ENCODE data around the gene USP3. TPM values are rescaled to one million over a fixed set of nuclear protein-coding genes. Genes with fewer than 3 reads are reported as not detected.
A peak's percentile ranks its signal among the peaks of the same experiment; 100 is the strongest.

Gene USP3
- total and polyA plus RNA-seq, 2 donors (not counting 3 experiments of a cell fraction or from before 2014, with no cell fraction given): 18.8 to 52.4 TPM

DNA sequence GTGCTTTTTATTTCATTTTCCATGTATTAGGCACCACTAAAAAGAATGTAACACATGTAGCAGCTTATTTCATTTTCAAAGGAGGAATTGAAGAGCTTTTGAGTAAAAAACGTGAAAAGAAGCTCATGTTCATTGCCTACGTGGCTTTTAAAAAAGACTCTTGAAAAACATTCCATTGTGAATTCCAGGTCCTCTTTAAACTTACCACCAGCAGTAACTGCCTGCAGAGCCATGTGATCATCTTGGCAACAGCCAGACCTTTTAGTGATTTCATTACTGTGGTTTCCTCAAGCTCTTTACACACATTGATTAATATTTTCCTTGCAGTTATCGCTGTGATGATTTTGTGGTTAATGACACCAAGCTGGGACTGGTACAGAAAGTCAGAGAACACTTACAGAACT is 49.0 kb downstream of the USP3 start:
- Histone ChIP-seq H4K20me1 (replicated peaks; ENCODE audit: control insufficient read depth, extremely low read depth, insufficient read depth, low read length) (no peaks in the 10 kb centered on the region), H3K9ac (replicated peaks; ENCODE audit: extremely low read depth, insufficient read depth, low read length) (peak overlapping the region; percentile 46), H3K79me2 (ENCODE audit: control insufficient read depth, insufficient read depth, low read length) (peaks cover 20% of the 10 kb centered on the region), H3K9me3 (replicated peaks; ENCODE audit: control insufficient read depth, insufficient read depth, low read length) (no peaks in the 10 kb centered on the region), H2AFZ (ENCODE audit: low read depth, low read length) (no peak overlapping the region), H3K27me3 (ENCODE audit: control insufficient read depth in 2 of 2, insufficient read depth in 2 of 2, low read length in 2 of 2) (no peaks in the 10 kb centered on the region), H3K4me3 (replicated peaks in 1 of 3; ENCODE audit: insufficient read depth in 1 of 3, low read depth in 1 of 3, low read length in 3 of 3) (no peak overlapping the region), H3K9me1 (replicated peaks; ENCODE audit: control insufficient read depth, extremely low read depth, insufficient read depth, low read length) (no peaks in the 10 kb centered on the region), H3K4me2 (ENCODE audit: insufficient read depth, low read length) (peak overlapping the region; percentile 61), H3K27ac (ENCODE audit: insufficient read depth, low read depth, low read length) (peak overlapping the region; percentile 50), H3K4me1 (ENCODE audit: control insufficient read depth, extremely low read depth, insufficient read depth, low read length) (peaks cover 15% of the 10 kb centered on the region), H3K36me3 (ENCODE audit: control insufficient read depth in 2 of 2, extremely low read depth in 1 of 2, insufficient read depth in 2 of 2, low read length in 2 of 2) (peaks cover 0 to 3% of the 10 kb centered on the region in 2 experiments)
- ChIA-PET CTCF (interaction anchor here (0.7 to 2.5 kb wide), 22 partner anchors 9 to 265 kb away, joined by 3 to 16 read pairs (median 4); partner anchors contain the start of gene USP3), POLR2A (interaction anchor here (0.5 to 1.1 kb wide), 3 partner anchors 9 to 1554 kb away, joined by 3 to 4 read pairs (median 3); no protein-coding TSS in a partner anchor)
- BruUV-seq (replicated peaks): no TSS peak
- peak; percentile 89 for DNase-seq (ENCODE audit: low read depth, low spot score)
- peak; percentile 49 for TF ChIP-seq POLR2AphosphoS5 (IDR thresholded peaks at IDR 0.05; ENCODE audit: insufficient read depth, low read depth, low read length)
- TF ChIP-seq POLR2A (IDR thresholded peaks at IDR 0.05; ENCODE audit: low read depth, low read length): no peak
- dilution Hi-C loops (cut with MboI; ENCODE audit: extremely low pct_ligation_motif_present, low sequenced_read_pairs) (no loop called here), intact Hi-C loops (cut with micrococcal nuclease) (loop anchor here (2.0 kb wide), 1 partner anchor 49 kb away; the partner anchor contains the start of gene USP3)
- FAIRE-seq: peak; percentile 95

GRCh38 chr15:63554337-63554927 is 50.0 kb downstream of the USP3 start:
- intact Hi-C loops (cut with micrococcal nuclease): no loop called here
- no peak overlapping the region for H3K4me2 ChIP-seq (ENCODE audit: insufficient read depth, low read length)

More at GRCh38 chr15:63554337-63554927, 50.0 kb downstream of the USP3 start:
- Histone ChIP-seq H3K79me2 (ENCODE audit: control insufficient read depth, insufficient read depth, low read length) (peaks cover 20% of the 10 kb centered on the region), H2AFZ (ENCODE audit: low read depth, low read length) (no peak overlapping the region), H4K20me1 (replicated peaks; ENCODE audit: control insufficient read depth, extremely low read depth, insufficient read depth, low read length) (no peaks in the 10 kb centered on the region), H3K27ac (ENCODE audit: insufficient read depth, low read depth, low read length) (no peak overlapping the region), H3K27me3 (ENCODE audit: control insufficient read depth in 2 of 2, insufficient read depth in 2 of 2, low read length in 2 of 2) (no peaks in the 10 kb centered on the region), H3K4me1 (ENCODE audit: control insufficient read depth, extremely low read depth, insufficient read depth, low read length) (peaks cover 15% of the 10 kb centered on the region), H3K9me3 (replicated peaks; ENCODE audit: control insufficient read depth, insufficient read depth, low read length) (no peaks in the 10 kb centered on the region), H3K36me3 (ENCODE audit: control insufficient read depth in 2 of 2, extremely low read depth in 1 of 2, insufficient read depth in 2 of 2, low read length in 2 of 2) (peaks cover 0 to 3% of the 10 kb centered on the region in 2 experiments), H3K9me1 (replicated peaks; ENCODE audit: control insufficient read depth, extremely low read depth, insufficient read depth, low read length) (no peaks in the 10 kb centered on the region), H3K4me3 (replicated peaks in 1 of 3; ENCODE audit: insufficient read depth in 1 of 3, low read depth in 1 of 3, low read length in 3 of 3) (no peak overlapping the region), H3K9ac (replicated peaks; ENCODE audit: extremely low read depth, insufficient read depth, low read length) (no peak overlapping the region)
- CTCF ChIA-PET: interaction anchor here (1.0 to 2.5 kb wide), 6 partner anchors 11 to 67 kb away, joined by 3 to 16 read pairs (median 12); partner anchors contain the start of gene USP3
- POLR2A ChIA-PET: no interaction called here
- dilution Hi-C loops (cut with MboI; ENCODE audit: extremely low pct_ligation_motif_present, low sequenced_read_pairs): no loop called here
- FAIRE-seq (no peak), DNase-seq (ENCODE audit: low read depth, low spot score) (no peak)
- no TSS peak for BruUV-seq (replicated peaks)
- TF ChIP-seq, protein P1, sequence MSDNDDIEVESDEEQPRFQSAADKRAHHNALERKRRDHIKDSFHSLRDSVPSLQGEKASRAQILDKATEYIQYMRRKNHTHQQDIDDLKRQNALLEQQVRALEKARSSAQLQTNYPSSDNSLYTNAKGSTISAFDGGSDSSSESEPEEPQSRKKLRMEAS (IDR thresholded peaks at IDR 0.05; ENCODE audit: insufficient read depth, insufficient read length): no peak
- TF ChIP-seq FOS (IDR thresholded peaks at IDR 0.05; ENCODE audit: borderline replicate concordance, insufficient read depth, low read length) (no peak), MYC (IDR thresholded peaks at IDR 0.05; ENCODE audit: low read depth, low read length) (no peak), JUN (IDR thresholded peaks at IDR 0.05; ENCODE audit: borderline replicate concordance, insufficient read depth, insufficient read length, low read depth) (no peak), GATA2 (IDR thresholded peaks at IDR 0.05; ENCODE audit: insufficient read depth, insufficient read length, low read depth, low read length) (no peak), EZH2 (IDR thresholded peaks at IDR 0.05; ENCODE audit: borderline replicate concordance, low read depth, low read length, severe bottlenecking) (no peak), POLR2AphosphoS5 (IDR thresholded peaks at IDR 0.05; ENCODE audit: insufficient read depth, low read depth, low read length) (no peak), POLR2A (IDR thresholded peaks at IDR 0.05; ENCODE audit: low read depth, low read length) (no peak)
- TF ChIP-seq, protein P2, sequence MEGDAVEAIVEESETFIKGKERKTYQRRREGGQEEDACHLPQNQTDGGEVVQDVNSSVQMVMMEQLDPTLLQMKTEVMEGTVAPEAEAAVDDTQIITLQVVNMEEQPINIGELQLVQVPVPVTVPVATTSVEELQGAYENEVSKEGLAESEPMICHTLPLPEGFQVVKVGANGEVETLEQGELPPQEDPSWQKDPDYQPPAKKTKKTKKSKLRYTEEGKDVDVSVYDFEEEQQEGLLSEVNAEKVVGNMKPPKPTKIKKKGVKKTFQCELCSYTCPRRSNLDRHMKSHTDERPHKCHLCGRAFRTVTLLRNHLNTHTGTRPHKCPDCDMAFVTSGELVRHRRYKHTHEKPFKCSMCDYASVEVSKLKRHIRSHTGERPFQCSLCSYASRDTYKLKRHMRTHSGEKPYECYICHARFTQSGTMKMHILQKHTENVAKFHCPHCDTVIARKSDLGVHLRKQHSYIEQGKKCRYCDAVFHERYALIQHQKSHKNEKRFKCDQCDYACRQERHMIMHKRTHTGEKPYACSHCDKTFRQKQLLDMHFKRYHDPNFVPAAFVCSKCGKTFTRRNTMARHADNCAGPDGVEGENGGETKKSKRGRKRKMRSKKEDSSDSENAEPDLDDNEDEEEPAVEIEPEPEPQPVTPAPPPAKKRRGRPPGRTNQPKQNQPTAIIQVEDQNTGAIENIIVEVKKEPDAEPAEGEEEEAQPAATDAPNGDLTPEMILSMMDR (IDR thresholded peaks at IDR 0.05; ENCODE audit: extremely low read depth in 1 of 2, insufficient read depth in 1 of 2, low read depth in 1 of 2, low read length in 2 of 2): no peak

Data from endothelial cell of umbilical vein (primary cell).